Ishikawa (cell line): ENCODE data around the gene ITGA6.

ENCODE experiments used
- CEBPB ChIP-seq: IDR thresholded peaks from 2 replicates; pipeline ENCODE4 v1.6.1; 2012
- EP300 ChIP-seq: IDR thresholded peaks from 2 replicates; pipeline ENCODE4 v1.6.1; 2012; ENCODE audit warnings: borderline replicate concordance
- MAX ChIP-seq: IDR thresholded peaks from 2 replicates; pipeline ENCODE4 v1.6.1; 2012
- RAD21 ChIP-seq: IDR thresholded peaks from 2 replicates; pipeline ENCODE4 v1.6.1; 2012; ENCODE audit warnings: low read depth
- TAF1 ChIP-seq: IDR thresholded peaks from 2 replicates; pipeline ENCODE4 v1.6.1; 2012; ENCODE audit warnings: low read depth, mild to moderate bottlenecking
- TEAD4 ChIP-seq: IDR thresholded peaks from 2 replicates; pipeline ENCODE4 v1.6.1; 2012
- YY1 ChIP-seq: IDR thresholded peaks from 2 replicates; pipeline ENCODE4 v1.6.1; 2012; ENCODE audit warnings: low read depth
- TF ChIP-seq, protein P1 (sequence below): IDR thresholded peaks from 2 replicates; pipeline ENCODE4 v1.6.1; 2012; ENCODE audit warnings: low read depth, mild to moderate bottlenecking

- TF ChIP-seq TAF1, result no peak
- no peak for TF ChIP-seq RAD21
- TF ChIP-seq MAX, result no peak
- no peak for TF ChIP-seq EP300
- TF ChIP-seq YY1, result no peak
- TF ChIP-seq, protein P1, sequence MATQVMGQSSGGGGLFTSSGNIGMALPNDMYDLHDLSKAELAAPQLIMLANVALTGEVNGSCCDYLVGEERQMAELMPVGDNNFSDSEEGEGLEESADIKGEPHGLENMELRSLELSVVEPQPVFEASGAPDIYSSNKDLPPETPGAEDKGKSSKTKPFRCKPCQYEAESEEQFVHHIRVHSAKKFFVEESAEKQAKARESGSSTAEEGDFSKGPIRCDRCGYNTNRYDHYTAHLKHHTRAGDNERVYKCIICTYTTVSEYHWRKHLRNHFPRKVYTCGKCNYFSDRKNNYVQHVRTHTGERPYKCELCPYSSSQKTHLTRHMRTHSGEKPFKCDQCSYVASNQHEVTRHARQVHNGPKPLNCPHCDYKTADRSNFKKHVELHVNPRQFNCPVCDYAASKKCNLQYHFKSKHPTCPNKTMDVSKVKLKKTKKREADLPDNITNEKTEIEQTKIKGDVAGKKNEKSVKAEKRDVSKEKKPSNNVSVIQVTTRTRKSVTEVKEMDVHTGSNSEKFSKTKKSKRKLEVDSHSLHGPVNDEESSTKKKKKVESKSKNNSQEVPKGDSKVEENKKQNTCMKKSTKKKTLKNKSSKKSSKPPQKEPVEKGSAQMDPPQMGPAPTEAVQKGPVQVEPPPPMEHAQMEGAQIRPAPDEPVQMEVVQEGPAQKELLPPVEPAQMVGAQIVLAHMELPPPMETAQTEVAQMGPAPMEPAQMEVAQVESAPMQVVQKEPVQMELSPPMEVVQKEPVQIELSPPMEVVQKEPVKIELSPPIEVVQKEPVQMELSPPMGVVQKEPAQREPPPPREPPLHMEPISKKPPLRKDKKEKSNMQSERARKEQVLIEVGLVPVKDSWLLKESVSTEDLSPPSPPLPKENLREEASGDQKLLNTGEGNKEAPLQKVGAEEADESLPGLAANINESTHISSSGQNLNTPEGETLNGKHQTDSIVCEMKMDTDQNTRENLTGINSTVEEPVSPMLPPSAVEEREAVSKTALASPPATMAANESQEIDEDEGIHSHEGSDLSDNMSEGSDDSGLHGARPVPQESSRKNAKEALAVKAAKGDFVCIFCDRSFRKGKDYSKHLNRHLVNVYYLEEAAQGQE, result no peak
- no peak for TF ChIP-seq TEAD4
- TF ChIP-seq CEBPB, result no peak
These were observed 3.3 kb downstream of the ITGA6 start for GRCh38 chr2:172430678-172431077.
